Endometrial microvascular endothelial cells (primary cell): ENCODE measurements around the gene GH1. TPM values are rescaled to one million over a fixed set of nuclear protein-coding genes. Genes with fewer than 3 reads are reported as not detected.
"Not testable (repeated sequence)": the region's sequence is repeated elsewhere in the genome, so short reads cannot be mapped to it uniquely, and the experiment has no call there.

ENCODE experiments used
- in situ Hi-C: cut with HindIII; loops from 2 replicates; pipeline ENCODE4 v1.10.0; 2017; ENCODE audit warnings: low sequenced_read_pairs, low pct_unique_long_range_greater_than_20kb; ENCODE audit errors: inconsistent ontology term
- total RNA-seq: library from RNA; depleted of rRNA; stranded (reverse); fragments of >200 nt; gene quantifications from one replicate; pipeline ENCODE4 v1.2.3, GENCODE V29; 2015; ENCODE audit errors: inconsistent ontology term

GH1 gene
- total RNA-seq, 1 donor from 2014 or later = not detected

- in situ Hi-C loops = no loop called here
Observed at GRCh38 chr17:63910096-63910495, 8.5 kb downstream of the GH1 start.

GRCh38 chr17:63909586-63909985 lies 9.1 kb downstream of the GH1 start:
- in situ Hi-C loops = not testable (repeated sequence)

- in situ Hi-C loops = not testable (repeated sequence)
Observed at GRCh38 chr17:63907161-63907778, 11.4 kb downstream of the GH1 start.

- in situ Hi-C loops = not testable (repeated sequence)
Observed at GRCh38 chr17:63904796-63905195, 13.8 kb downstream of the GH1 start.

- in situ Hi-C loops = not testable (repeated sequence)
Observed at GRCh38 chr17:63903787-63904201, 14.8 kb downstream of the GH1 start.

- in situ Hi-C loops = not testable (repeated sequence)
Observed at GRCh38 chr17:63901971-63902370, 16.7 kb downstream of the GH1 start.

GRCh38 chr17:63898899-63899798 lies 19.5 kb downstream of the GH1 start:
- in situ Hi-C loops = not testable (repeated sequence)

- in situ Hi-C loops = not testable (repeated sequence)
Observed at GRCh38 chr17:63896524-63897354, 21.9 kb downstream of the GH1 start, which contains the start of gene CSH1. TSS of gene CSH1 (minus strand) at chr17:63896574. CDS start at chr17:63896511, 63 bp downstream.

- in situ Hi-C loops = not testable (repeated sequence)
Observed at GRCh38 chr17:63894821-63895220, 23.8 kb downstream of the GH1 start.

GRCh38 chr17:63894021-63894420 lies 24.6 kb downstream of the GH1 start:
- in situ Hi-C loops = not testable (repeated sequence)

GRCh38 chr17:63892316-63893037 lies 26.2 kb downstream of the GH1 start:
- in situ Hi-C loops = not testable (repeated sequence)

GRCh38 chr17:63889026-63889848 lies 29.4 kb downstream of the GH1 start:
- in situ Hi-C loops = not testable (repeated sequence)

- in situ Hi-C loops = not testable (repeated sequence)
Observed at GRCh38 chr17:63885119-63885518, 33.5 kb downstream of the GH1 start.

GRCh38 chr17:63882626-63883126 lies 36.0 kb downstream of the GH1 start:
- in situ Hi-C loops = not testable (repeated sequence)

- in situ Hi-C loops = no loop called here
Observed at GRCh38 chr17:63881935-63882601, 36.6 kb downstream of the GH1 start, which contains the start of gene GH2. TSS of gene GH2 (minus strand) at chr17:63881944. CDS start at chr17:63881801, 143 bp downstream.

GRCh38 chr17:63881337-63881736 lies 37.3 kb downstream of the GH1 start:
- in situ Hi-C loops = not testable (repeated sequence)

- in situ Hi-C loops = no loop called here
Observed at GRCh38 chr17:63880706-63881105, 37.9 kb downstream of the GH1 start.
